GM19035 (cell line): Measurements from ENCODE around the gene CEBPE.

Source experiments
- ATAC-seq: cut with Tn5 transposase; IDR thresholded peaks from one replicate; pipeline ENCODE4 v1.9.1; 2021; ENCODE audit not compliant: unreplicated experiment

CEBPE gene

GRCh38 chr14:23085458-23085857 lies 33.6 kb downstream of the CEBPE start:
- no peak for ATAC-seq

GRCh38 chr14:23080474-23080873 lies 38.6 kb downstream of the CEBPE start:
- ATAC-seq = no peak

GRCh38 chr14:23079716-23080115 lies 39.3 kb downstream of the CEBPE start:
- ATAC-seq = no peak

- ATAC-seq = no peak
Measured at GRCh38 chr14:23078692-23079116, 40.4 kb downstream of the CEBPE start.

- no peak for ATAC-seq
Measured at GRCh38 chr14:23077962-23078361, 41.1 kb downstream of the CEBPE start.

- ATAC-seq = no peak
Measured at GRCh38 chr14:23076785-23077408, 42.2 kb downstream of the CEBPE start.

GRCh38 chr14:23074906-23075305 lies 44.1 kb downstream of the CEBPE start:
- ATAC-seq = no peak

GRCh38 chr14:23071921-23072539 lies 47.0 kb downstream of the CEBPE start:
- ATAC-seq = no peak

- peak; percentile 88 for ATAC-seq
Measured at GRCh38 chr14:23071244-23071920, 47.7 kb downstream of the CEBPE start.

- ATAC-seq = no peak
Measured at GRCh38 chr14:23070262-23071129, 48.6 kb downstream of the CEBPE start.

GRCh38 chr14:23069413-23069806 lies 49.6 kb downstream of the CEBPE start:
- ATAC-seq = no peak

- peak; percentile 61 for ATAC-seq
Measured at GRCh38 chr14:23068789-23069412, 50.2 kb downstream of the CEBPE start.

GRCh38 chr14:23067847-23068788 lies 50.9 kb downstream of the CEBPE start:
- no peak for ATAC-seq
